Heart left ventricle (tissue), 16 donors: ENCODE measurements around the gene FRRS1. TPM values are rescaled to one million over a fixed set of nuclear protein-coding genes. Genes with fewer than 3 reads are reported as not detected.
A peak's percentile ranks its signal among the peaks of the same experiment; 100 is the strongest.

ENCODE experiments used
- ATAC-seq, 4 donors: fragments of 200-7000 bp; cut with Tn5 transposase; one replicate each; pipeline ENCODE4 v1.9.1; 2020 to 2022; ENCODE audit warnings: moderate library complexity in 4 of 4, mild to moderate bottlenecking in 3 of 4, moderate number of reproducible peaks in 1 of 4
- DNase-seq, 5 donors: peaks; one replicate each; pipeline ENCODE4 v3.0.0-alpha.2; 2020
- H3K27ac ChIP-seq, 12 donors: fragments of 200-600 bp; sonication (generic) in 4 of 12; one replicate each; pipeline versions ENCODE4 v1.5.0 to v1.8.0; 2016 to 2022; ENCODE audit warnings: mild to moderate bottlenecking in 2 of 12
- H3K27me3 ChIP-seq, 9 donors: fragments of 200-600 bp; sonication (generic) in 2 of 9; one replicate each; pipeline versions ENCODE4 v1.5.1 to v1.8.0; 2016 to 2022; ENCODE audit warnings: mild to moderate bottlenecking in 3 of 9
- H3K36me3 ChIP-seq, 9 donors: fragments of 200-600 bp; sonication (generic) in 2 of 9; one replicate each; pipeline versions ENCODE4 v1.5.0 to v1.8.0; 2018 to 2022; ENCODE audit warnings: mild to moderate bottlenecking in 2 of 9
- H3K4me1 ChIP-seq, 12 donors: fragments of 200-600 bp; sonication (generic) in 4 of 12; one replicate each; pipeline versions ENCODE4 v1.5.0 to v1.8.0; 2016 to 2022; ENCODE audit warnings: mild to moderate bottlenecking in 3 of 12
- H3K4me3 ChIP-seq, 12 donors: fragments of 200-600 bp; sonication (generic) in 4 of 12; one replicate each; pipeline versions ENCODE4 v1.5.0 to v1.8.0; 2017 to 2022; ENCODE audit warnings: mild to moderate bottlenecking in 9 of 12, moderate library complexity in 4 of 12
- H3K9me3 ChIP-seq, 12 donors: fragments of 200-600 bp; sonication (generic) in 4 of 12; one replicate each; pipeline versions ENCODE4 v1.5.0 to v1.8.0; 2016 to 2022; ENCODE audit warnings: mild to moderate bottlenecking in 1 of 12
- CTCF ChIP-seq, 12 donors: fragments of 200-600 bp; sonication (generic) in 4 of 12; IDR thresholded peaks; one replicate each; pipeline versions ENCODE4 v1.5.0 to v1.8.0; 2018 to 2022; ENCODE audit warnings: antibody characterized with exemption in 12 of 12, mild to moderate bottlenecking in 5 of 12
- POLR2A ChIP-seq, 2 donors: fragments of 450-650 bp; IDR thresholded peaks; one replicate each; pipeline ENCODE4 v1.6.1; 2017; ENCODE audit warnings: antibody characterized with exemption in 2 of 2, mild to moderate bottlenecking in 2 of 2, moderate library complexity in 2 of 2
- WGBS, 4 donors: extraction: QIAGEN DNeasy Blood & Tissue Kit in 2 of 4; methylation state at CpG; one replicate each; pipeline versions ENCODE4 v1.1.5 to v1.1.7; 2013 to 2018; 5-methylcytosine and 5-hydroxymethylcytosine counted together
- intact Hi-C, 10 donors: fragments of 100-400 bp; cut with DNase I; formaldehyde crosslinking; loops; one replicate each; pipeline versions ENCODE4 v1.11.1 to v1.14.2; 2022
- polyA plus RNA-seq, 2 donors: library from polyadenylated mRNA; stranded (reverse); fragments of 200-250 nt; gene quantifications; one replicate each; pipeline ENCODE4 v1.2.3, GENCODE V29; 2013
- total RNA-seq, 9 donors: library from RNA; depleted of rRNA in 2 of 9; stranded (reverse); fragments of >200 nt in 2 of 9; fragmentation: NEBNext Ultra II Directional in 3 of 9; extraction: Animal tissue kit (Norgen Biotek cat#: 25700) in 3 of 9; gene quantifications; one replicate each; pipeline versions ENCODE4 v1.1.0 to v1.2.4, GENCODE V29; 2016 to 2023
- donor health status: ischemic (EF 13 %, LVEDD 7.1; RV severe dilation, severe dysfunction).
- donor health status: healthy with polysubstance abuse.
- donor health status: DM: no; HTN: yes; CAD: no.
- donor health status: DM: no; HTN: no; CAD: no.
- donor health status: ischemic (EF 25% LVEDD 6.9; RV normal size, moderate dysfunction).
- donor health status: ischemic (EF 25% LVEDD 5.7; RV mildly dilated, moderate dysfunction).
- donor health status: healthy.
- donor health status: DM: yes; HTN: yes; CAD: no.
- donor health status: ischemic (EF 35%, LVEDD 5.7; RV mildly dilated, moderate dysfunction).
- donor health status: nonischemic (EF 11% LVEDD 7.7; RV severe dilation, severe dysfunction).
- donor health status: DM: yes; HTN: yes; CAD: no.
- donor health status: PGD.
- donor health status: ischemic (EF 29% LVEDD 5.4; RV normal size, mild dysfunction).
- donor health status: nonischemic (EF 23%, LVEDD 6.1; RV moderate dilation, normal function).

The FRRS1 gene
- total and polyA plus RNA-seq, 11 donors = 0.50 to 9.3 (median 5.4) TPM

- H3K9me3 ChIP-seq = peaks cover 0 to 8% (median 0%) of the 10 kb centered on the region in 12 donors
- H3K4me1 ChIP-seq = peaks cover 0 to 40% (median 4%) of the 10 kb centered on the region in 12 donors
- H3K36me3 ChIP-seq = no peaks in the 10 kb centered on the region
- ATAC-seq (no peak), DNase-seq (no peak)
- WGBS, 4 donors = 13 to 32% (median 26%) methylated on average over 1 of the region's 1 CpG
- no peaks in the 10 kb centered on the region for H3K27me3 ChIP-seq
- intact Hi-C loops = no loop called here
- H3K4me3 ChIP-seq = no peak overlapping the region
- H3K27ac ChIP-seq = peak overlapping the region in 1 of 12 donors; percentile 72
- no peak for TF ChIP-seq CTCF (IDR thresholded peaks at IDR 0.05)
- no peak for TF ChIP-seq POLR2A (IDR thresholded peaks at IDR 0.05)
Observed at GRCh38 chr1:99758073-99758511, 8.3 kb downstream of the FRRS1 start.

- intact Hi-C loops = no loop called here
- ATAC-seq (no peak), DNase-seq (no peak)
- Histone ChIP-seq H3K27me3 (no peaks in the 10 kb centered on the region), H3K4me3 (no peak overlapping the region), H3K4me1 (peaks cover 0 to 38% (median 3%) of the 10 kb centered on the region in 12 donors), H3K36me3 (no peaks in the 10 kb centered on the region), H3K27ac (no peak overlapping the region), H3K9me3 (peaks cover 0 to 8% (median 0%) of the 10 kb centered on the region in 12 donors)
- 81 to 93% (median 85%) methylated on average over 3 of the region's 3 CpGs for WGBS, 4 donors
- TF ChIP-seq CTCF (IDR thresholded peaks at IDR 0.05) (no peak), POLR2A (IDR thresholded peaks at IDR 0.05) (no peak)
Observed at GRCh38 chr1:99756598-99756997, 9.8 kb downstream of the FRRS1 start.

GRCh38 chr1:99755664-99756063 lies 10.8 kb downstream of the FRRS1 start:
- 69 to 81% (median 73%) methylated on average over 2 of the region's 2 CpGs for WGBS, 4 donors

GRCh38 chr1:99754697-99755096 lies 11.7 kb downstream of the FRRS1 start:
- H3K4me3 ChIP-seq = no peak overlapping the region
- TF ChIP-seq POLR2A (IDR thresholded peaks at IDR 0.05) (no peak), CTCF (IDR thresholded peaks at IDR 0.05) (no peak)
- WGBS, 4 donors = 89 to 94% (median 91%) methylated on average over 5 of the region's 5 CpGs
- intact Hi-C loops = no loop called here
- H3K27ac ChIP-seq = no peak overlapping the region
- H3K36me3 ChIP-seq = no peaks in the 10 kb centered on the region
- H3K27me3 ChIP-seq = no peaks in the 10 kb centered on the region
- ATAC-seq (no peak), DNase-seq (no peak)
- H3K4me1 ChIP-seq = peaks cover 0 to 30% (median 3%) of the 10 kb centered on the region in 12 donors
- peaks cover 0 to 8% (median 0%) of the 10 kb centered on the region in 12 donors for H3K9me3 ChIP-seq

More at GRCh38 chr1:99755664-99756063, 10.8 kb downstream of the FRRS1 start:
- Histone ChIP-seq H3K36me3 (no peaks in the 10 kb centered on the region), H3K4me3 (no peak overlapping the region), H3K4me1 (peaks cover 0 to 38% (median 3%) of the 10 kb centered on the region in 12 donors), H3K9me3 (peaks cover 0 to 8% (median 0%) of the 10 kb centered on the region in 12 donors), H3K27me3 (no peaks in the 10 kb centered on the region), H3K27ac (no peak overlapping the region)
- no peak for TF ChIP-seq CTCF (IDR thresholded peaks at IDR 0.05)
- intact Hi-C loops = no loop called here
- DNase-seq (no peak), ATAC-seq (no peak)
